ENCODE data around the gene PLA2G2F. TPM values are rescaled to one million over a fixed set of nuclear protein-coding genes. Genes with fewer than 3 reads are reported as not detected.

PLA2G2F gene
- total RNA-seq, 4 donors from 2014 or later = not detected

DNA sequence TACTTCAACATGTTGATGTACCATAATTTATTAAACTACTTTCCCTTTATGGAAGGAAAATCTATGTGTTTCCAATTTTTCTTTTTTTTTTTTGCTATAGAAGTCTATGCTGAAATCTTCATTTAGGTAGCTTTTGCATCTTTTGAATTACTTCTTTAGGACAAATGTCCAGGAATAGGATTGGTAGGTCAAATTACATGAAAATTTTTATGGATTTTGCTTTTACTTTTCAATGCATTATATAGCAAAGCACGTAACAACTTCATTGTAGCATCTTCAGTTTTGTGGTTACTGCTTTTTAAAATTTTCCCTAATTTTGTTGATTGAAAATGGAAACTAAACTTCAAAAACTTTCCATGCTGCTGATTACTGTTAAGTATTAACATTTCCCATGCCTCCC, 59.2 kb downstream of the PLA2G2F start:
- no peaks in the 10 kb centered on the region for H3K4me1 ChIP-seq
- H3K27me3 ChIP-seq = no peaks in the 10 kb centered on the region
- H3K4me3 ChIP-seq (replicated peaks in 1 of 3) = no peak overlapping the region
- intact Hi-C loops (cut with DNase I) = no loop called here
- DNase-seq = no peak
- 94% methylated on average over 1 of the region's 1 CpG for WGBS, 2 donors
- H3K27ac ChIP-seq = no peak overlapping the region
- no peaks in the 10 kb centered on the region for H3K36me3 ChIP-seq
- TF ChIP-seq, protein P1, sequence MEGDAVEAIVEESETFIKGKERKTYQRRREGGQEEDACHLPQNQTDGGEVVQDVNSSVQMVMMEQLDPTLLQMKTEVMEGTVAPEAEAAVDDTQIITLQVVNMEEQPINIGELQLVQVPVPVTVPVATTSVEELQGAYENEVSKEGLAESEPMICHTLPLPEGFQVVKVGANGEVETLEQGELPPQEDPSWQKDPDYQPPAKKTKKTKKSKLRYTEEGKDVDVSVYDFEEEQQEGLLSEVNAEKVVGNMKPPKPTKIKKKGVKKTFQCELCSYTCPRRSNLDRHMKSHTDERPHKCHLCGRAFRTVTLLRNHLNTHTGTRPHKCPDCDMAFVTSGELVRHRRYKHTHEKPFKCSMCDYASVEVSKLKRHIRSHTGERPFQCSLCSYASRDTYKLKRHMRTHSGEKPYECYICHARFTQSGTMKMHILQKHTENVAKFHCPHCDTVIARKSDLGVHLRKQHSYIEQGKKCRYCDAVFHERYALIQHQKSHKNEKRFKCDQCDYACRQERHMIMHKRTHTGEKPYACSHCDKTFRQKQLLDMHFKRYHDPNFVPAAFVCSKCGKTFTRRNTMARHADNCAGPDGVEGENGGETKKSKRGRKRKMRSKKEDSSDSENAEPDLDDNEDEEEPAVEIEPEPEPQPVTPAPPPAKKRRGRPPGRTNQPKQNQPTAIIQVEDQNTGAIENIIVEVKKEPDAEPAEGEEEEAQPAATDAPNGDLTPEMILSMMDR (IDR thresholded peaks at IDR 0.05) = no peak
- TF ChIP-seq POLR2A (IDR thresholded peaks at IDR 0.05) = no peak
- no peaks in the 10 kb centered on the region for H3K9me3 ChIP-seq

DNA sequence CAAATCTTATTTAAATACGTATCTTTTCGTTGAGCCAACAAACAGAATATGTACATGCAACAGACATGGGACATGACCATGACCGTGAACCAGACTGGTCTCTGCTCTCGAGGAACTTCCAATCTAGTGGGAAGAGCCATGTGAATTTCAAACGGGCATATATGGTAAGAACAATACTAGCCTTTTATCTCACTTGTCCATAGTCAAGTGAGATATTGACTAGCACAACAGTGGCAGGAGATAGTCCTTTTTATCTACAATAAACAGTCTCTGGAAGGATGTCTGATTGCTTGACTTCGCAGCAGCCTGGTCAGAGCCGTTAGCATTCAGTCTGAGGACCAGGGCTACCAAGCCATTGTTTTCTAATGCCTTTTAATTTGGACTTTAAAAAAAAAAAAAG, 59.8 kb downstream of the PLA2G2F start:
- Histone ChIP-seq H3K27ac (no peak overlapping the region), H3K27me3 (no peaks in the 10 kb centered on the region), H3K9me3 (no peaks in the 10 kb centered on the region), H3K4me1 (no peaks in the 10 kb centered on the region), H3K4me3 (replicated peaks in 1 of 3) (no peak overlapping the region), H3K36me3 (no peaks in the 10 kb centered on the region)
- TF ChIP-seq, protein P1 (IDR thresholded peaks at IDR 0.05) = no peak
- TF ChIP-seq POLR2A (IDR thresholded peaks at IDR 0.05) = no peak
- intact Hi-C loops (cut with DNase I) = no loop called here
- DNase-seq = no peak
- WGBS, 2 donors = 77 to 78% methylated on average over 7 of the region's 7 CpGs

DNA sequence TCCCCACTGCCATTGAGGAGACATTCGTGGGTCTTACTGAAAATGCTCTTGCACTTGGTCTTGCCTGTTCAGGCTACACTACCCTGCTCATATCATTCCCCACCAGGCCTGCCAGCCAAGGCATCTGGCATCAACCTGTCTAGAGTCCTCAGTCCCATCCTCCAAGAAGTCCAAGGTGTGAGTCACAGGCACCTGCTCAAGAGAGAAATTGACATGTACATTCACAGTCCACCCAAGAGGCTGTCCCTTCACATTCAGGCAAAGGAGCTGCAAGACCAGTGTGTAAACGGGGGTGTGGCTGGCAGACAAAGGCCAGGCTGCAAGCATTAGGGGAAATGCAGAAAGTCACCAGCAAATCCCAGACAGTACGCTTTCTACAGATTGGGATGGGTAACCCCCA, 60.3 kb downstream of the PLA2G2F start:
- 66 to 72% methylated on average over 3 of the region's 3 CpGs for WGBS, 2 donors
- no peak overlapping the region for H3K27ac ChIP-seq
- no peaks in the 10 kb centered on the region for H3K4me1 ChIP-seq
- intact Hi-C loops (cut with DNase I) = no loop called here
- no peak for TF ChIP-seq POLR2A (IDR thresholded peaks at IDR 0.05)
- TF ChIP-seq, protein P1 (IDR thresholded peaks at IDR 0.05) = no peak
- no peaks in the 10 kb centered on the region for H3K36me3 ChIP-seq
- H3K4me3 ChIP-seq (replicated peaks in 1 of 3) = no peak overlapping the region
- no peak for DNase-seq
- no peaks in the 10 kb centered on the region for H3K9me3 ChIP-seq
- no peaks in the 10 kb centered on the region for H3K27me3 ChIP-seq

DNA sequence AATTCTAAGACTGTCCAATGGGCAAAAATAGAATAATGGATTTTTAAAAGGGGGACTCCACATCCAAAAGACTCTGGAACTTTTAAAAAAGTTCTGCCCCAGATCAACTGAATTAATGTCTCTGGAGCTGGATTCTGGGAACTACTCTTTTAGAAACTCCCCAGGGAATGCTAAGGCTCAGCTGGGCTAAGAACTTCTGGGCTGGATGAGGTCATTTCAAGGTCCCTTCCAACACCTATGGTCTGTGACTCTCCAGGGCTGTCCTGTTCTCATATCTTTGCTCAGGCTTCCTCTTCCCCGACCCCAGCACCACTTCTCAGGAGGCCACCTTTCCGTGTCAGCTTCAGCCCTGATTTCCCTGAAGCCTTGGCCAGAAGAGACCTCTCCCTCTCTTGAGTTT, 60.7 kb downstream of the PLA2G2F start:
- 63 to 71% methylated on average over 2 of the region's 2 CpGs for WGBS, 2 donors
- Histone ChIP-seq H3K27ac (no peak overlapping the region), H3K36me3 (no peaks in the 10 kb centered on the region), H3K9me3 (no peaks in the 10 kb centered on the region), H3K4me3 (replicated peaks in 1 of 3) (no peak overlapping the region), H3K4me1 (no peaks in the 10 kb centered on the region), H3K27me3 (no peaks in the 10 kb centered on the region)
- no peak for DNase-seq
- intact Hi-C loops (cut with DNase I) = no loop called here
- TF ChIP-seq, protein P1 (IDR thresholded peaks at IDR 0.05) = no peak
- TF ChIP-seq POLR2A (IDR thresholded peaks at IDR 0.05) = no peak

Other genes with a start within 250 kb of the PLA2G2F start
- gene PLA2G2E, start 215.7 kb upstream of the PLA2G2F start, total RNA-seq = not detected
- 100 to 1,000 TPM in 2 of 4 donors, 10 to 100 TPM in 2; 22.9 to 212 (median 92.5) TPM for gene PLA2G2A, start 159.7 kb upstream of the PLA2G2F start, total RNA-seq
- gene PLA2G5, start 69.1 kb upstream of the PLA2G2F start, total RNA-seq = 1 to 10 TPM; 1.1 to 5.0 (median 2.2) TPM
- not detected for gene PLA2G2D, start 19.8 kb upstream of the PLA2G2F start, total RNA-seq
- gene UBXN10, start 46.8 kb downstream of the PLA2G2F start, total RNA-seq = 10 to 100 TPM in 1 of 4 donors, 1 to 10 TPM in 3; 4.8 to 10.9 (median 6.4) TPM
- not detected for gene PLA2G2C, start 47.2 kb downstream of the PLA2G2F start, total RNA-seq
- gene VWA5B1, start 151.6 kb downstream of the PLA2G2F start, total RNA-seq = under 1 TPM in 1 of 4 donors, not detected in 3; 0.45 TPM